Mucosa of descending colon (tissue), 3 donors: ENCODE data around the gene STRN4. TPM values are rescaled to one million over a fixed set of nuclear protein-coding genes. Genes with fewer than 3 reads are reported as not detected.

Source experiments
- ATAC-seq: fragments of 200-7000 bp; cut with Tn5 transposase; one replicate; pipeline ENCODE4 v1.9.1; 2020; ENCODE audit warnings: mild to moderate bottlenecking, moderate library complexity
- DNase-seq, 3 donors: peaks; one replicate each; pipeline ENCODE4 v3.0.0-alpha.2; 2020
- H3K36me3 ChIP-seq: fragments of 200-600 bp; one replicate; pipeline ENCODE4 v1.8.0; 2021; ENCODE audit warnings: low read depth, mild to moderate bottlenecking
- H3K4me1 ChIP-seq: fragments of 200-600 bp; one replicate; pipeline ENCODE4 v1.8.0; 2021; ENCODE audit warnings: low read depth, mild to moderate bottlenecking
- H3K4me3 ChIP-seq: fragments of 200-600 bp; one replicate; pipeline ENCODE4 v1.8.0; 2021; ENCODE audit warnings: mild to moderate bottlenecking
- H3K9me3 ChIP-seq: fragments of 200-600 bp; one replicate; pipeline ENCODE4 v1.8.0; 2021; ENCODE audit warnings: mild to moderate bottlenecking
- CTCF ChIP-seq: fragments of 200-600 bp; IDR thresholded peaks from one replicate; pipeline ENCODE4 v1.8.0; 2022; ENCODE audit warnings: antibody characterized with exemption, mild to moderate bottlenecking
- intact Hi-C, 2 donors: fragments of 100-400 bp; cut with DNase I in 1 of 2; cut with micrococcal nuclease in 1 of 2; formaldehyde crosslinking; loops; one replicate each; pipeline versions ENCODE4 v1.11.0 to v1.11.1; 2022; cut with DNase I, micrococcal nuclease
- total RNA-seq, 3 donors: library from RNA; stranded (reverse); fragmentation: NEBNext Ultra II Directional in 2 of 3; extraction: Animal tissue kit (Norgen Biotek cat#: 25700) in 2 of 3; gene quantifications; one replicate each; pipeline versions ENCODE4 v1.2.1 to v1.2.4, GENCODE V29; 2021 to 2023
- donor health status: DM: no; HTN: no; CAD: no; lungs with moderate emphysema.
- donor health status: DM: no; HTN: no; CAD: no.
- donor health status: DM: no; HTN: yes; CAD: no.

Gene STRN4
- total RNA-seq, 3 donors from 2014 or later = 68.3 to 79.2 (median 73.7) TPM

GRCh38 chr19:46696052-46696451 is 50.2 kb downstream of the STRN4 start:
- Histone ChIP-seq H3K4me3 (no peak overlapping the region), H3K36me3 (peaks cover 13% of the 10 kb centered on the region), H3K9me3 (no peaks in the 10 kb centered on the region), H3K4me1 (peaks cover 5% of the 10 kb centered on the region)
- intact Hi-C loops = no loop called here
- DNase-seq (no peak), ATAC-seq (no peak)
- no peak for TF ChIP-seq CTCF

GRCh38 chr19:46693760-46694159 is 52.5 kb downstream of the STRN4 start:
- H3K36me3 ChIP-seq = peaks cover 19% of the 10 kb centered on the region
- DNase-seq (no peak), ATAC-seq (no peak)
- H3K9me3 ChIP-seq = no peaks in the 10 kb centered on the region
- intact Hi-C loops = no loop called here
- H3K4me3 ChIP-seq = no peak overlapping the region
- no peak for TF ChIP-seq CTCF
- peaks cover 5% of the 10 kb centered on the region for H3K4me1 ChIP-seq

GRCh38 chr19:46692918-46693722 is 53.1 kb downstream of the STRN4 start:
- DNase-seq = no peak
- H3K4me3 ChIP-seq = no peak overlapping the region
- peaks cover 19% of the 10 kb centered on the region for H3K36me3 ChIP-seq
- H3K9me3 ChIP-seq = no peaks in the 10 kb centered on the region
- peaks cover 5% of the 10 kb centered on the region for H3K4me1 ChIP-seq
- ATAC-seq = no peak
- intact Hi-C loops = no loop called here
- no peak for TF ChIP-seq CTCF

- TF ChIP-seq CTCF = no peak
- DNase-seq (no peak), ATAC-seq (no peak)
- Histone ChIP-seq H3K4me3 (no peak overlapping the region), H3K4me1 (no peaks in the 10 kb centered on the region), H3K36me3 (peaks cover 19% of the 10 kb centered on the region), H3K9me3 (no peaks in the 10 kb centered on the region)
- intact Hi-C loops = no loop called here
Measured at GRCh38 chr19:46691948-46692347, 54.3 kb downstream of the STRN4 start.

- Histone ChIP-seq H3K36me3 (peaks cover 20% of the 10 kb centered on the region), H3K4me3 (no peak overlapping the region), H3K4me1 (no peaks in the 10 kb centered on the region), H3K9me3 (no peaks in the 10 kb centered on the region)
- intact Hi-C loops = no loop called here
- ATAC-seq (no peak), DNase-seq (no peak)
- TF ChIP-seq CTCF = no peak
Measured at GRCh38 chr19:46691104-46691503, 55.1 kb downstream of the STRN4 start.
